Measurements from ENCODE around the gene CARS1. TPM values are rescaled to one million over a fixed set of nuclear protein-coding genes. Genes with fewer than 3 reads are reported as not detected.

The CARS1 gene
- total and polyA plus RNA-seq, 7 donors: 24.2 to 78.6 (median 52.0) TPM

DNA sequence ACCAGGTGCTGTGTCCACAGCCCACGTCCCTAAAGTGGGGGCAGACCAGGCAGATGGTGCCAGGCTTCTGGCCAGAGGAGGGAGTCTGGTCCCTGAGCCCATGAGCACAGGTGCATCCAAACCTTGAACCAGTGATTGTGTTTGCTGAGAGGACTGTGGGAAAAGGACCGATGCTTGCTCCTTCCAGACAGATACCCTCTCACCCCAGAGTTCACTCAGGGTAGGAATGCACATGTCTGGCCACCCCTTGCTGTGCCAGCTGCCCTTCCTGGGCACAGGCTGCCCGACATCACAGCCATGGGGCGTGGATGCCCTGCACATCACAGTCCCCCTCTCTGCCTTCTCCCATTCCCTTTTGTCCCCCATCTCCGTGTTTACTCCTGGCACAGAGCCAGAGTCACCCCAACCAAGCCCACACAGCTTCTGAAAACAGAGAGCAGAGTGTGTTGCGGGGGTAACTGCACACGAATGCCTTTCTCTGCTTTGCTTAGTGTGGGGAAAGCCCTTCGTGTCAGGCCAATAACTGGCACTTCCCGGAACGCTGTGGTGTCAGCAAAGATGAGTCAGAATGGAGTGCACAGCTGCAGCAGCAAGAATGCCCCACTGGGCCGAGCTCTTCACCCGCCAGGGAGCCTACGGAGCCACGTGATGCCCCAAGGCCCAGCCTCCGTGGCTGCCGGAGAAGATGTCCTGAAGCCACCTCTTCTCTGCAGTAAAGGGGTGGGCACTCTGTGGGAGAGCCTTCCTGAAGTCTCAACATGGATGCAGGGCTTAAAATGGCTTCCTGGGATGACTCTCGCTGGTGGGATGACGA, 7.6 kb downstream of the CARS1 start:
- TF ChIP-seq CTCF (IDR thresholded peaks at IDR 0.05): peak; percentile 12
- H3K36me3 ChIP-seq (ENCODE audit: insufficient read depth in 1 of 2, low read depth in 1 of 2): peaks cover 6 to 15% of the 10 kb centered on the region in 2 donors
- H3K27ac ChIP-seq: peak overlapping the region; percentile 81
- no peaks in the 10 kb centered on the region for H3K9me3 ChIP-seq
- DNase-seq (peak; percentile 88 to 95), ATAC-seq (peak; percentile 95 to 97 (median 96))
- 19 to 35% (median 21%) methylated on average over 18 of the region's 18 CpGs for WGBS, 3 donors
- H3K4me3 ChIP-seq: peak overlapping the region; percentile 1
- H3K27me3 ChIP-seq (ENCODE audit: insufficient read depth in 3 of 3, low read length in 2 of 3): no peaks in the 10 kb centered on the region
- intact Hi-C loops (cut with DNase I): loop anchor here in 1 of 2 donors (10.0 kb wide), 1 partner anchor 115 kb away; the partner anchor contains the start of gene OSBPL5
- H3K4me1 ChIP-seq: peaks cover 55% of the 10 kb centered on the region

DNA sequence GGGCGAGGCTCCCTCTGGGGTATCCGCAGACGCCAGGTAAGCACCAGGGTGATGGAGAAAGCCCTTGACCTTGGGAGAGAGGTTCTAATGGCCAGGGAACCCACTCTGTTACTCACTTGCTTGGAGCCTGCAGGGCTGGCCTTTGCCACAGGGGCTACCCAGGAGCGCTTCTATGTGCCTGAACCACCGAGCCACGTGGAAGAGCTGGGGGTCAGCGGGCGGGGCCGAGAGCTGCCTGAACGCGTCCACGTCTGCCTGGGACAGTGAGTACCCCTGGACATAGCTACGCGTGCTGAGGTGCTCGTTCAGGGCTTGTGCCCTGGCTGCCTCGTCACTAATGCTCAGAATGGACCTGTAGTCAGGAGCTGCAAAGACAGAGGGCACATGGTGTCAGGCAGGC, 9.6 kb downstream of the CARS1 start:
- no peak for ATAC-seq
- no peaks in the 10 kb centered on the region for H3K9me3 ChIP-seq
- no peak for TF ChIP-seq CTCF (IDR thresholded peaks at IDR 0.05)
- DNase-seq: no peak
- no peak overlapping the region for H3K4me3 ChIP-seq
- peaks cover 72% of the 10 kb centered on the region for H3K4me1 ChIP-seq
- no peaks in the 10 kb centered on the region for H3K27me3 ChIP-seq (ENCODE audit: insufficient read depth in 3 of 3, low read length in 2 of 3)
- 92 to 96% (median 92%) methylated on average over 16 of the region's 16 CpGs for WGBS, 3 donors
- H3K36me3 ChIP-seq (ENCODE audit: insufficient read depth in 1 of 2, low read depth in 1 of 2): peaks cover 2 to 8% of the 10 kb centered on the region in 2 donors
- intact Hi-C loops (cut with DNase I): no loop called here
- H3K27ac ChIP-seq: no peak overlapping the region

- Histone ChIP-seq H3K36me3 (ENCODE audit: insufficient read depth in 1 of 2, low read depth in 1 of 2) (peaks cover 0 to 8% of the 10 kb centered on the region in 2 donors), H3K4me3 (no peak overlapping the region), H3K27ac (no peak overlapping the region), H3K9me3 (no peaks in the 10 kb centered on the region), H3K27me3 (ENCODE audit: insufficient read depth in 3 of 3, low read length in 2 of 3) (no peaks in the 10 kb centered on the region), H3K4me1 (peaks cover 78% of the 10 kb centered on the region)
- no peak for TF ChIP-seq CTCF (IDR thresholded peaks at IDR 0.05)
- intact Hi-C loops (cut with DNase I): no loop called here
- WGBS, 3 donors: 80 to 83% (median 83%) methylated on average over 8 of the region's 8 CpGs
- ATAC-seq (no peak), DNase-seq (no peak)
These were observed 10.6 kb downstream of the CARS1 start for GRCh38 chr11:3046641-3047040.

DNA sequence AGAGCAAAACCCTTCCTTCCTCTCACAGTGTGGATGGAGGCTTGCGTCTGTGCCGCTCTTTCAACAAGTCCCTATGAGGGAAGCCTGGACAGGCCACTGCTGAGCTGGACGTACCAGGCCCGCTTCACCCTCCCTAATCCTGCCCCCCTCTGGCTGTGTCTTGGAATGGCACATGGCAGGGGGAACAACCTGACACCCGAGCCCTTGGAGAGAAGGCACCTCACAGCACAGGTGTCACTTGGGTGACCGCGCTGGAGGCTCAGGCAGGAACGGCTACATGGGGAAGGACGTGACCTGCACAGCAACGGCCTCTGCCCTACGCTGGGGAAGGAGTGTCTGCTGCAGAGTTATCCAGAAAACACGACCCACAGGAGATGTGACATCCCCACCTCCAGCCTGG, 11.0 kb downstream of the CARS1 start:
- TF ChIP-seq CTCF (IDR thresholded peaks at IDR 0.05): no peak
- 44 to 67% (median 48%) methylated on average over 12 of the region's 12 CpGs for WGBS, 3 donors
- peaks cover 82% of the 10 kb centered on the region for H3K4me1 ChIP-seq
- no peak overlapping the region for H3K4me3 ChIP-seq
- intact Hi-C loops (cut with DNase I): no loop called here
- ATAC-seq: peak; percentile 6 to 21 (median 14)
- H3K36me3 ChIP-seq (ENCODE audit: insufficient read depth in 1 of 2, low read depth in 1 of 2): peaks cover 0 to 8% of the 10 kb centered on the region in 2 donors
- no peaks in the 10 kb centered on the region for H3K27me3 ChIP-seq (ENCODE audit: insufficient read depth in 3 of 3, low read length in 2 of 3)
- H3K9me3 ChIP-seq: no peaks in the 10 kb centered on the region
- DNase-seq: peak; percentile 44 to 74
- H3K27ac ChIP-seq: peak overlapping the region; percentile 50
